Keratinocyte (primary cell): Measurements from ENCODE around the gene DIPK1A. TPM values are rescaled to one million over a fixed set of nuclear protein-coding genes. Genes with fewer than 3 reads are reported as not detected.

Source experiments
- DNase-seq: peaks from one replicate; pipeline ENCODE4 v3.0.0-alpha.2; 2011; ENCODE audit warnings: low read depth, missing footprints, low spot score
- FAIRE-seq: peaks from 2 replicates; lab custom pipeline; 2011; peaks lifted over from hg19 to GRCh38; lab: Jason Lieb, UNC
- H2AFZ ChIP-seq: 2 replicates; pipeline ENCODE4 v1.6.0; 2012; ENCODE audit warnings: low read length, control low read depth, inconsistent platforms; ENCODE audit not compliant: control insufficient read depth
- H3K27ac ChIP-seq: 2 replicates; pipeline ENCODE4 v1.5.1; 2011; ENCODE audit warnings: low read length; ENCODE audit not compliant: control insufficient read depth, insufficient read depth
- H3K27me3 ChIP-seq: 3 replicates; pipeline ENCODE4 v1.6.0; 2011; ENCODE audit warnings: low read length; ENCODE audit not compliant: control insufficient read depth, insufficient read depth; ENCODE audit errors: extremely low read depth
- H3K36me3 ChIP-seq, 2 experiments: 2 replicates in 1 of 2; 3 replicates in 1 of 2; pipeline ENCODE4 v1.5.1; 2011; ENCODE audit warnings: low read length in 2 of 2, mild to moderate bottlenecking in 1 of 2; ENCODE audit not compliant: control insufficient read depth in 2 of 2, insufficient read depth in 2 of 2; ENCODE audit errors: extremely low read depth in 1 of 2
- H3K4me1 ChIP-seq: 3 replicates; pipeline ENCODE4 v1.5.1; 2011; ENCODE audit warnings: low read length; ENCODE audit not compliant: control insufficient read depth, insufficient read depth; ENCODE audit errors: extremely low read depth
- H3K4me2 ChIP-seq: 3 replicates; pipeline ENCODE4 v1.6.0; 2011; ENCODE audit warnings: low read depth, low read length; ENCODE audit not compliant: control insufficient read depth, insufficient read depth; ENCODE audit errors: extremely low read depth
- H3K4me3 ChIP-seq, 3 experiments: fragments of 200-600 bp in 1 of 3; sonication (generic) in 1 of 3; 2 replicates in 2 of 3; 3 replicates in 1 of 3; pipeline ENCODE4 v1.5.1; 2011 to 2016; ENCODE audit warnings: low read length in 3 of 3, mild to moderate bottlenecking in 3 of 3, control low read depth in 2 of 3, inconsistent platforms in 1 of 3, low read depth in 1 of 3, mixed read lengths in 1 of 3, mixed run types in 1 of 3, moderate library complexity in 1 of 3; ENCODE audit not compliant: control insufficient read depth in 2 of 3, insufficient read depth in 2 of 3; ENCODE audit errors: extremely low read depth in 1 of 3
- H3K79me2 ChIP-seq: 2 replicates; pipeline ENCODE4 v1.6.0; 2012; ENCODE audit warnings: low read length; ENCODE audit not compliant: control insufficient read depth, insufficient read depth
- H3K9ac ChIP-seq: 3 replicates; pipeline ENCODE4 v1.6.0; 2011; ENCODE audit warnings: low read length; ENCODE audit not compliant: control insufficient read depth, insufficient read depth; ENCODE audit errors: extremely low read depth
- H3K9me1 ChIP-seq: 3 replicates; pipeline ENCODE4 v1.6.0; 2011; ENCODE audit warnings: low read length; ENCODE audit not compliant: control insufficient read depth, insufficient read depth; ENCODE audit errors: extremely low read depth
- H3K9me3 ChIP-seq: 2 replicates; pipeline ENCODE4 v1.5.1; 2012; ENCODE audit warnings: low read depth, low read length; ENCODE audit not compliant: control insufficient read depth
- H4K20me1 ChIP-seq: 3 replicates; pipeline ENCODE4 v1.6.0; 2011; ENCODE audit warnings: low read length; ENCODE audit not compliant: control insufficient read depth, insufficient read depth; ENCODE audit errors: extremely low read depth
- CTCF ChIP-seq, 3 experiments: IDR thresholded peaks in 1 of 3; conservative IDR thresholded peaks in 1 of 3; optimal IDR thresholded peaks in 1 of 3; 2 replicates in 2 of 3; 3 replicates in 1 of 3; pipeline versions ENCODE3 to v1.5.1; 2011; ENCODE audit warnings: low read length in 3 of 3, mild to moderate bottlenecking in 3 of 3, moderate library complexity in 2 of 3, control low read depth in 1 of 3, inconsistent platforms in 1 of 3; ENCODE audit not compliant: insufficient read depth in 2 of 3; ENCODE audit errors: extremely low read depth in 1 of 3
- EZH2 ChIP-seq: IDR thresholded peaks from one replicate; pipeline ENCODE4 v1.6.1; 2012; ENCODE audit warnings: inconsistent platforms, mild to moderate bottlenecking, low read length, moderate library complexity
- dilution Hi-C: fragments of 300-500 bp; cut with MboI; formaldehyde crosslinking; loops from one replicate; pipeline ENCODE4 v1.7.0; 2020; ENCODE audit warnings: low sequenced_read_pairs; ENCODE audit not compliant: extremely low pct_ligation_motif_present
- polyA plus RNA-seq, 5 experiments: library from polyadenylated mRNA; depleted of rRNA in 3 of 5; stranded (reverse) in 3 of 5; stranded (forward) in 1 of 5; unstranded in 1 of 5; fragments of >200 nt; gene quantifications; 1 replicate in 1 of 5; 2 replicates in 3 of 5; 3 replicates in 1 of 5; pipeline versions ENCODE4 v1.2.1 to v1.2.3, GENCODE V29; 2011 to 2012; ENCODE audit warnings: missing spikeins in 2 of 5, low read depth in 1 of 5, low replicate concordance in 1 of 5

Gene DIPK1A
- polyA plus RNA-seq, 1 donor (not counting 4 experiments of a cell fraction or from before 2014, with no cell fraction given), result 22.0 TPM

GRCh38 chr1:92921031-92922023 lies 39.9 kb downstream of the DIPK1A start:
- no peaks in the 10 kb centered on the region for H3K27me3 ChIP-seq
- H3K9me3 ChIP-seq, result no peaks in the 10 kb centered on the region
- H3K27ac ChIP-seq, result no peak overlapping the region

GRCh38 chr1:92916899-92917298 lies 44.4 kb downstream of the DIPK1A start:
- Histone ChIP-seq H3K4me3 (no peak overlapping the region), H4K20me1 (no peaks in the 10 kb centered on the region), H3K27ac (no peak overlapping the region), H3K4me2 (no peak overlapping the region), H3K9me3 (no peaks in the 10 kb centered on the region), H2AFZ (no peak overlapping the region), H3K36me3 (no peaks in the 10 kb centered on the region), H3K4me1 (peaks cover 7% of the 10 kb centered on the region), H3K9ac (no peak overlapping the region), H3K27me3 (no peaks in the 10 kb centered on the region), H3K9me1 (no peaks in the 10 kb centered on the region), H3K79me2 (no peaks in the 10 kb centered on the region)
- dilution Hi-C loops, result no loop called here
- FAIRE-seq, result no peak
- TF ChIP-seq CTCF (optimal IDR thresholded peaks at IDR 0.05 in 1 of 3, IDR thresholded peaks at IDR 0.05 in 1 of 3, conservative IDR thresholded peaks at IDR 0.05 in 1 of 3; ENCODE audit: extremely low read depth in 1 of 3, insufficient read depth in 2 of 3, low read length in 3 of 3) (no peak), EZH2 (no peak)
- no peak for DNase-seq

More at GRCh38 chr1:92921031-92922023, 39.9 kb downstream of the DIPK1A start:
- FAIRE-seq, result no peak
- H3K4me1 ChIP-seq, result no peaks in the 10 kb centered on the region
- no peak overlapping the region for H3K4me2 ChIP-seq
- no peaks in the 10 kb centered on the region for H3K9me1 ChIP-seq
- no peak overlapping the region for H3K4me3 ChIP-seq
- H2AFZ ChIP-seq, result no peak overlapping the region
- no peak for DNase-seq
- dilution Hi-C loops, result no loop called here
- TF ChIP-seq CTCF (optimal IDR thresholded peaks at IDR 0.05 in 1 of 3, IDR thresholded peaks at IDR 0.05 in 1 of 3, conservative IDR thresholded peaks at IDR 0.05 in 1 of 3; ENCODE audit: extremely low read depth in 1 of 3, insufficient read depth in 2 of 3, low read length in 3 of 3), result no peak
- TF ChIP-seq EZH2, result no peak
- H3K9ac ChIP-seq, result no peak overlapping the region
- no peaks in the 10 kb centered on the region for H3K36me3 ChIP-seq
- no peaks in the 10 kb centered on the region for H4K20me1 ChIP-seq
- H3K79me2 ChIP-seq, result no peaks in the 10 kb centered on the region
